Endothelial cell of umbilical vein (primary cell): ENCODE results near the gene IGSF11. TPM values are rescaled to one million over a fixed set of nuclear protein-coding genes. Genes with fewer than 3 reads are reported as not detected.

ENCODE experiments used
- BruUV-seq: library from RNA; stranded (reverse); fragments of 400-500 nt; replicated peaks from 2 replicates; lab custom pipeline; 2021; lab: Mats Ljungman, UMichigan
- CTCF ChIA-PET: fragments of 300-600, 350-600 bp; sonication (Branson Sonifier 250); formaldehyde crosslinking; loops from one replicate; lab custom pipeline; 2021; ENCODE audit warnings: antibody characterized with exemption, inconsistent platforms; lab: Charles Lee
- POLR2A ChIA-PET: fragments of 300-600, 350-600 bp; sonication (Branson Sonifier 250); formaldehyde crosslinking; loops from one replicate; lab custom pipeline; 2021; ENCODE audit warnings: antibody characterized with exemption, inconsistent platforms; lab: Charles Lee
- DNase-seq: peaks from one replicate; pipeline ENCODE4 v3.0.0-alpha.2; 2011; ENCODE audit warnings: low read depth, low spot score
- FAIRE-seq: peaks from 2 replicates; lab custom pipeline; 2011; peaks lifted over from hg19 to GRCh38; lab: Jason Lieb, UNC
- H2AFZ ChIP-seq: 2 replicates; pipeline ENCODE4 v1.6.0; 2012; ENCODE audit warnings: low read depth, low read length, control low read depth, inconsistent platforms
- H3K27ac ChIP-seq: 2 replicates; pipeline ENCODE4 v1.5.1; 2011; ENCODE audit warnings: low read depth, mild to moderate bottlenecking, control low read depth, low read length, moderate library complexity; ENCODE audit not compliant: insufficient read depth
- H3K27me3 ChIP-seq, 2 experiments: 2 replicates each; pipeline versions ENCODE4 v1.6.0 to v1.6.1; 2011; ENCODE audit warnings: low read length in 2 of 2, mixed read lengths in 1 of 2; ENCODE audit not compliant: control insufficient read depth in 2 of 2, insufficient read depth in 2 of 2
- H3K36me3 ChIP-seq, 2 experiments: 2 replicates in 1 of 2; 3 replicates in 1 of 2; pipeline ENCODE4 v1.5.1; 2011; ENCODE audit warnings: low read length in 2 of 2, mild to moderate bottlenecking in 1 of 2, moderate library complexity in 1 of 2; ENCODE audit not compliant: control insufficient read depth in 2 of 2, insufficient read depth in 2 of 2; ENCODE audit errors: extremely low read depth in 1 of 2
- H3K4me1 ChIP-seq: 3 replicates; pipeline ENCODE4 v1.5.1; 2011; ENCODE audit warnings: mild to moderate bottlenecking, low read length; ENCODE audit not compliant: control insufficient read depth, insufficient read depth; ENCODE audit errors: extremely low read depth
- H3K4me2 ChIP-seq: 2 replicates; pipeline ENCODE4 v1.6.1; 2011; ENCODE audit warnings: low read length, control low read depth, mixed read lengths; ENCODE audit not compliant: insufficient read depth
- H3K4me3 ChIP-seq, 3 experiments: fragments of 200-600 bp in 1 of 3; sonication (generic), shearing (Covaris generic) in 1 of 3; replicated peaks in 1 of 3; 2 replicates each; pipeline ENCODE4 v1.5.1; 2011 to 2016; ENCODE audit warnings: control low read depth in 3 of 3, low read length in 3 of 3, mild to moderate bottlenecking in 2 of 3, inconsistent platforms in 1 of 3, low read depth in 1 of 3, moderate library complexity in 1 of 3; ENCODE audit not compliant: insufficient read depth in 1 of 3
- H3K79me2 ChIP-seq: 2 replicates; pipeline ENCODE4 v1.6.0; 2012; ENCODE audit warnings: low read length, inconsistent platforms; ENCODE audit not compliant: control insufficient read depth, insufficient read depth
- H3K9ac ChIP-seq: replicated peaks from 2 replicates; pipeline ENCODE3; 2011; ENCODE audit warnings: low read length, control low read depth; ENCODE audit not compliant: insufficient read depth; ENCODE audit errors: extremely low read depth
- H3K9me1 ChIP-seq: replicated peaks from 3 replicates; pipeline ENCODE4 v1.6.0; 2011; ENCODE audit warnings: mild to moderate bottlenecking, low read length; ENCODE audit not compliant: control insufficient read depth, insufficient read depth; ENCODE audit errors: extremely low read depth
- H3K9me3 ChIP-seq: replicated peaks from 2 replicates; pipeline ENCODE4 v1.5.1; 2012; ENCODE audit warnings: low read length, inconsistent platforms; ENCODE audit not compliant: control insufficient read depth, insufficient read depth
- H4K20me1 ChIP-seq: replicated peaks from 2 replicates; pipeline ENCODE3; 2011; ENCODE audit warnings: mild to moderate bottlenecking, low read length; ENCODE audit not compliant: control insufficient read depth, insufficient read depth; ENCODE audit errors: extremely low read depth
- CTCF ChIP-seq, 2 donors: IDR thresholded peaks; 1 replicate in 1 of 2; 2 replicates in 1 of 2; pipeline ENCODE4 v1.5.1; 2011; ENCODE audit warnings: low read length in 2 of 2, mild to moderate bottlenecking in 2 of 2, moderate library complexity in 2 of 2, control low read depth in 1 of 2, inconsistent platforms in 1 of 2, low read depth in 1 of 2; ENCODE audit not compliant: insufficient read depth in 1 of 2; ENCODE audit errors: extremely low read depth in 1 of 2
- EZH2 ChIP-seq: IDR thresholded peaks from 2 replicates; pipeline ENCODE4 v1.6.1; 2012; ENCODE audit warnings: borderline replicate concordance, low read depth, mild to moderate bottlenecking, moderate library complexity, low read length, inconsistent platforms; ENCODE audit not compliant: severe bottlenecking
- FOS ChIP-seq: IDR thresholded peaks from 2 replicates; pipeline ENCODE4 v1.6.1; 2011; ENCODE audit warnings: mild to moderate bottlenecking, low read length, moderate library complexity, borderline replicate concordance; ENCODE audit not compliant: insufficient read depth
- GATA2 ChIP-seq: IDR thresholded peaks from 2 replicates; pipeline ENCODE4 v1.7.0; 2011; ENCODE audit warnings: low read depth, mild to moderate bottlenecking, moderate library complexity, mixed read lengths, low read length; ENCODE audit not compliant: insufficient read length, insufficient read depth
- JUN ChIP-seq: IDR thresholded peaks from 2 replicates; pipeline ENCODE4 v1.6.1; 2011; ENCODE audit warnings: borderline replicate concordance, low read depth; ENCODE audit not compliant: insufficient read length, insufficient read depth
- MAX ChIP-seq: IDR thresholded peaks from 2 replicates; pipeline ENCODE4 v1.6.1; 2011; ENCODE audit not compliant: insufficient read depth, insufficient read length
- MYC ChIP-seq: IDR thresholded peaks from one replicate; pipeline ENCODE4 v1.6.1; 2011; ENCODE audit warnings: mild to moderate bottlenecking, low read depth, low read length
- POLR2A ChIP-seq: IDR thresholded peaks from 2 replicates; pipeline ENCODE4 v1.6.1; 2012; ENCODE audit warnings: low read depth, mild to moderate bottlenecking, control low read depth, low read length
- POLR2AphosphoS5 ChIP-seq: IDR thresholded peaks from 2 replicates; pipeline ENCODE4 v1.6.1; 2012; ENCODE audit warnings: low read depth, mild to moderate bottlenecking, control low read depth, low read length, moderate library complexity; ENCODE audit not compliant: insufficient read depth
- dilution Hi-C: fragments of 300-500 bp; cut with MboI; formaldehyde crosslinking; loops from one replicate; pipeline ENCODE4 v1.15.0; 2019; ENCODE audit warnings: low sequenced_read_pairs; ENCODE audit not compliant: extremely low pct_ligation_motif_present
- intact Hi-C: fragments of 100-400 bp; cut with micrococcal nuclease; formaldehyde crosslinking; loops from one replicate; pipeline ENCODE4 v1.10.0; 2022
- polyA plus RNA-seq, 4 experiments: library from polyadenylated mRNA; depleted of rRNA in 3 of 4; stranded (reverse) in 3 of 4; unstranded in 1 of 4; fragments of >200 nt; gene quantifications; 2 replicates each; pipeline versions ENCODE4 v1.2.1 to v1.2.3, GENCODE V29; 2011 to 2012; ENCODE audit warnings: missing spikeins in 1 of 4
- total RNA-seq: library from RNA; stranded (reverse); gene quantifications from 2 replicates; pipeline ENCODE4 v1.2.3, GENCODE V29; 2021

IGSF11 gene
- total and polyA plus RNA-seq, 2 donors (not counting 3 experiments of a cell fraction or from before 2014, with no cell fraction given): not detected

GRCh38 chr3:118884748-118885206 is 149.9 kb downstream of the IGSF11 start:
- Histone ChIP-seq H2AFZ (no peak overlapping the region), H3K4me1 (no peaks in the 10 kb centered on the region), H4K20me1 (no peaks in the 10 kb centered on the region), H3K36me3 (no peaks in the 10 kb centered on the region), H3K4me3 (no peak overlapping the region), H3K9ac (no peak overlapping the region), H3K4me2 (no peak overlapping the region), H3K27me3 (no peaks in the 10 kb centered on the region), H3K27ac (no peak overlapping the region), H3K9me3 (no peaks in the 10 kb centered on the region), H3K79me2 (no peaks in the 10 kb centered on the region), H3K9me1 (no peaks in the 10 kb centered on the region)
- DNase-seq (peak; percentile 52), FAIRE-seq (peak; percentile 58)
- CTCF ChIA-PET: interaction anchor here (0.5 to 11.1 kb wide), 23 partner anchors 7 to 1866 kb away, joined by 3 to 331 read pairs (median 4); partner anchors contain the start of genes B4GALT4 and IGSF11
- intact Hi-C loops: loop anchor here (1.0 to 10.0 kb wide), 3 partner anchors 357 to 460 kb away; partner anchors contain the start of gene ARHGAP31
- TF ChIP-seq EZH2 (no peak), FOS (no peak), POLR2AphosphoS5 (no peak), MAX (no peak), JUN (no peak), CTCF (IDR thresholded peaks at IDR 0.05; ENCODE audit: extremely low read depth in 1 of 2, insufficient read depth in 1 of 2, low read depth in 1 of 2, low read length in 2 of 2) (peak; percentile 77 to 88), MYC (no peak), GATA2 (no peak), POLR2A (no peak)
- dilution Hi-C loops: no loop called here
- no TSS peak for BruUV-seq
- POLR2A ChIA-PET: no interaction called here
